ACC112 (cell line): ENCODE measurements around the gene SEH1L.
"Not testable (repeated sequence)": the region's sequence is repeated elsewhere in the genome, so short reads cannot be mapped to it uniquely, and the experiment has no call there.

Source experiments
- H2AFZ ChIP-seq: fragments of 200-600 bp; sonication (generic); one replicate; pipeline ENCODE4 v1.6.0; 2017; ENCODE audit warnings: antibody characterized with exemption, low read length; ENCODE audit not compliant: unreplicated experiment
- H3K27ac ChIP-seq: fragments of 200-600 bp; sonication (generic); 2 replicates; pipeline ENCODE4 v1.5.1; 2014; ENCODE audit warnings: low read depth, mild to moderate bottlenecking, antibody characterized with exemption, low read length, moderate library complexity
- H3K27me3 ChIP-seq: fragments of 200-600 bp; sonication (generic); 2 replicates; pipeline ENCODE4 v1.6.1; 2014; ENCODE audit warnings: mild to moderate bottlenecking, antibody characterized with exemption, low read length, moderate library complexity, mixed read lengths; ENCODE audit not compliant: insufficient read depth
- H3K36me3 ChIP-seq: fragments of 200-600 bp; sonication (generic); 2 replicates; pipeline ENCODE4 v1.6.1; 2016; ENCODE audit warnings: mild to moderate bottlenecking, antibody characterized with exemption, low read length, moderate library complexity, mixed read lengths; ENCODE audit not compliant: insufficient read depth
- H3K4me1 ChIP-seq: fragments of 200-600 bp; sonication (generic); one replicate; pipeline ENCODE4 v1.6.1; 2016; ENCODE audit warnings: low read length, mixed read lengths; ENCODE audit not compliant: insufficient read depth, unreplicated experiment, control insufficient read depth
- H3K4me3 ChIP-seq: fragments of 200-600 bp; sonication (generic); 2 replicates; pipeline ENCODE4 v1.5.1; 2014; ENCODE audit warnings: mild to moderate bottlenecking, low read depth, low read length
- H3K79me2 ChIP-seq: fragments of 200-600 bp; sonication (generic); one replicate; pipeline ENCODE4 v1.6.0; 2016; ENCODE audit warnings: low read length; ENCODE audit not compliant: control insufficient read depth, unreplicated experiment, insufficient read depth

The SEH1L gene

GRCh38 chr18:12975488-12975887, 27.7 kb downstream of the SEH1L start:
- H3K27ac ChIP-seq = no peak overlapping the region
- no peak overlapping the region for H3K4me3 ChIP-seq
- H3K79me2 ChIP-seq = peaks cover 2% of the 10 kb centered on the region
- H3K27me3 ChIP-seq = no peaks in the 10 kb centered on the region
- H3K36me3 ChIP-seq = peaks cover 7% of the 10 kb centered on the region
- no peak overlapping the region for H2AFZ ChIP-seq
- peaks cover 9% of the 10 kb centered on the region for H3K4me1 ChIP-seq

- peaks cover 2% of the 10 kb centered on the region for H3K36me3 ChIP-seq
- no peak overlapping the region for H2AFZ ChIP-seq
- H3K4me3 ChIP-seq = no peak overlapping the region
- peaks cover 2% of the 10 kb centered on the region for H3K79me2 ChIP-seq
- no peaks in the 10 kb centered on the region for H3K27me3 ChIP-seq
- peaks cover 9% of the 10 kb centered on the region for H3K4me1 ChIP-seq
- H3K27ac ChIP-seq = no peak overlapping the region
These were observed 28.5 kb downstream of the SEH1L start for GRCh38 chr18:12976305-12976704.

GRCh38 chr18:12980065-12980464, 32.3 kb downstream of the SEH1L start:
- peaks cover 17% of the 10 kb centered on the region for H3K36me3 ChIP-seq
- not testable (repeated sequence) for H2AFZ ChIP-seq, H3K4me3 ChIP-seq

GRCh38 chr18:12989397-12990122, 41.7 kb downstream of the SEH1L start:
- H3K79me2 ChIP-seq = peaks cover 32% of the 10 kb centered on the region
- peak overlapping the region; percentile 93; the same call in 1 of the 2 replicates for H3K4me3 ChIP-seq
- no peaks in the 10 kb centered on the region for H3K27me3 ChIP-seq
- peaks cover 17% of the 10 kb centered on the region for H3K4me1 ChIP-seq
- no peak overlapping the region for H3K27ac ChIP-seq
- no peak overlapping the region for H2AFZ ChIP-seq
- 0 out of 2 replicates have a peak, but pooled peaks cover 10% of the 10 kb centered on the region for H3K36me3 ChIP-seq

More at GRCh38 chr18:12980065-12980464, 32.3 kb downstream of the SEH1L start:
- H3K27me3 ChIP-seq, H3K27ac ChIP-seq, H3K4me1 ChIP-seq, H3K79me2 ChIP-seq: not testable (repeated sequence)

GRCh38 chr18:12990123-12990475, 42.3 kb downstream of the SEH1L start:
- Histone ChIP-seq H3K4me1 (peaks cover 17% of the 10 kb centered on the region), H3K27me3 (no peaks in the 10 kb centered on the region), H3K27ac (peak overlapping the region; percentile 68), H3K79me2 (peaks cover 36% of the 10 kb centered on the region), H2AFZ (peak overlapping the region; percentile 75), H3K36me3 (0 out of 2 replicates have a peak, but pooled peaks cover 7% of the 10 kb centered on the region), H3K4me3 (peak overlapping the region; percentile 93)

GRCh38 chr18:12990641-12990966, 42.8 kb downstream of the SEH1L start:
- Histone ChIP-seq H3K36me3 (0 out of 2 replicates have a peak, but pooled peaks cover 4% of the 10 kb centered on the region), H2AFZ (peak overlapping the region; percentile 75), H3K79me2 (peaks cover 41% of the 10 kb centered on the region), H3K27me3 (no peaks in the 10 kb centered on the region), H3K4me1 (peaks cover 17% of the 10 kb centered on the region), H3K27ac (peak overlapping the region; percentile 68), H3K4me3 (peak overlapping the region; percentile 93)

GRCh38 chr18:12990967-12991820, 43.4 kb downstream of the SEH1L start, which contains the start of gene CEP192:
Gene CEP192, plus strand, starts transcription at chr18:12991362. Its CDS starts 8,063 bp downstream, at chr18:12999425.
- Histone ChIP-seq H2AFZ (peak within 1 kb of the TSS; percentile 83), H3K27ac (peak within 1 kb of the TSS; percentile 71), H3K27me3 (no peaks in the 10 kb centered on the region), H3K4me3 (peak within 1 kb of the TSS; percentile 93), H3K4me1 (peaks cover 17% of the 10 kb centered on the region), H3K79me2 (peaks cover 47% of the 10 kb centered on the region), H3K36me3 (no peaks in the 10 kb centered on the region)

- no peaks in the 10 kb centered on the region for H3K36me3 ChIP-seq
- H3K4me3 ChIP-seq = peak overlapping the region; percentile 93
- H3K4me1 ChIP-seq = peaks cover 17% of the 10 kb centered on the region
- peak overlapping the region; percentile 83 for H2AFZ ChIP-seq
- H3K79me2 ChIP-seq = peaks cover 53% of the 10 kb centered on the region
- no peaks in the 10 kb centered on the region for H3K27me3 ChIP-seq
- H3K27ac ChIP-seq = peak overlapping the region; percentile 71
These were observed 44.0 kb downstream of the SEH1L start for GRCh38 chr18:12991821-12992179.

GRCh38 chr18:12993439-12993838, 45.6 kb downstream of the SEH1L start:
- H3K4me3 ChIP-seq = peak overlapping the region; percentile 93
- H3K27me3 ChIP-seq = no peaks in the 10 kb centered on the region
- peaks cover 67% of the 10 kb centered on the region for H3K79me2 ChIP-seq
- H3K4me1 ChIP-seq = peaks cover 17% of the 10 kb centered on the region
- no peak overlapping the region for H2AFZ ChIP-seq
- H3K36me3 ChIP-seq = no peaks in the 10 kb centered on the region
- no peak overlapping the region for H3K27ac ChIP-seq

- Histone ChIP-seq H3K4me1 (peaks cover 12% of the 10 kb centered on the region), H2AFZ (no peak overlapping the region), H3K4me3 (no peak overlapping the region), H3K27me3 (no peaks in the 10 kb centered on the region), H3K27ac (no peak overlapping the region), H3K36me3 (no peaks in the 10 kb centered on the region), H3K79me2 (peaks cover 84% of the 10 kb centered on the region)
These were observed 47.6 kb downstream of the SEH1L start for GRCh38 chr18:12995424-12995823.
